ENCODE results near the gene TIMM8A. TPM values are rescaled to one million over a fixed set of nuclear protein-coding genes. Genes with fewer than 3 reads are reported as not detected.

The TIMM8A gene
- polyA plus RNA-seq, 1 donor, result 21.5 TPM

- Histone ChIP-seq H3K4me3 (ENCODE audit: low read length) (no peak overlapping the region), H3K9me3 (ENCODE audit: control insufficient read depth, low read depth, low read length) (no peaks in the 10 kb centered on the region), H3K27me3 (ENCODE audit: control insufficient read depth, insufficient read depth, low read length) (no peaks in the 10 kb centered on the region), H3K27ac (ENCODE audit: low read length) (no peak overlapping the region), H3K36me3 (ENCODE audit: control insufficient read depth, insufficient read depth, low read length) (no peaks in the 10 kb centered on the region), H3K4me1 (ENCODE audit: control insufficient read depth, insufficient read depth, low read length) (no peaks in the 10 kb centered on the region)
- no peak for DNase-seq
- no CpG with 5 or more reads among the region's 6 CpGs for WGBS (ENCODE audit: insufficient coverage, low lambda C conversion rate)
Observed at GRCh38 chrX:101386542-101386885, 38.0 kb upstream of the TIMM8A start.

GRCh38 chrX:101385795-101386541 is 37.4 kb upstream of the TIMM8A start, which contains the start of gene BTK:
Gene BTK (minus strand): TSS chrX:101386191. CDS start chrX:101375284, 10,907 bp downstream.
- no peak within 1 kb of the TSS for H3K27ac ChIP-seq (ENCODE audit: low read length)
- H3K4me3 ChIP-seq (ENCODE audit: low read length), result no peak within 1 kb of the TSS
- H3K9me3 ChIP-seq (ENCODE audit: control insufficient read depth, low read depth, low read length), result no peaks in the 10 kb centered on the region
- no peak for DNase-seq
- H3K4me1 ChIP-seq (ENCODE audit: control insufficient read depth, insufficient read depth, low read length), result no peaks in the 10 kb centered on the region
- no CpG with 5 or more reads among the region's 9 CpGs for WGBS (ENCODE audit: insufficient coverage, low lambda C conversion rate)
- no peaks in the 10 kb centered on the region for H3K27me3 ChIP-seq (ENCODE audit: control insufficient read depth, insufficient read depth, low read length)
- no peaks in the 10 kb centered on the region for H3K36me3 ChIP-seq (ENCODE audit: control insufficient read depth, insufficient read depth, low read length)

DNA sequence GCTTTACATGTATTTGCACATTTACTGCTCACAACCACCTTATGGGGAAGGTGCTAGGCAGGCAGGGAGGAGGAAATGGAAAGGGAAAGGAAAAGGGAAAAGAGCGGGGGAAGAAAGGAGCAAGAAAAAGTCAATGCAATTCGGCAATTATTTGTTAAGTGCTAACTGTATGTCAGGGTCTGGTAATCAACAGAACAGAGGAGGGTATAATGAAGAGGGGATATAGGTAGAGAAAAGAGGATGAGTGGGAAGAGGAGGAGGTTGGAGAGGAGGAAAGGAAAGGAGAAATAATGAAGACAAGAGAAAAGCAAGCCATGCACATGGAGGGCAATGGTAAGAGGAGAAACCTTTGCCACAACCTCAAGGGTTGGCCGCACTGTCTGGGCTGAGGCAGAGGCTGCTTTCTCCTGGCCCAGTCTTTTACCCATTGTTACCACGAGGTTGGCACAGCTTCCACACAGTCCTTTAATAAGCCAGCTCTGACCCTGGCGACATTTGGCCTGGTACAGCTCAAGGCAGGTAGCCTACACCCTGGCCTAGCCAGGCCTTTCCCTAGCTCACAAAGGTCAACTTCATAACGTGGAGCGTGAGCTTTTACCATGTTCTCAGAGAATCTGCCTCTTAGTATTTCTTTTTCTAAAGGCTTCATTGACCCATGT is 36.6 kb upstream of the TIMM8A start:
- Histone ChIP-seq H3K36me3 (ENCODE audit: control insufficient read depth, insufficient read depth, low read length) (no peaks in the 10 kb centered on the region), H3K4me1 (ENCODE audit: control insufficient read depth, insufficient read depth, low read length) (no peaks in the 10 kb centered on the region), H3K27ac (ENCODE audit: low read length) (no peak overlapping the region), H3K27me3 (ENCODE audit: control insufficient read depth, insufficient read depth, low read length) (no peaks in the 10 kb centered on the region), H3K9me3 (ENCODE audit: control insufficient read depth, low read depth, low read length) (no peaks in the 10 kb centered on the region), H3K4me3 (ENCODE audit: low read length) (no peak overlapping the region)
- no peak for DNase-seq
- no CpG with 5 or more reads among the region's 7 CpGs for WGBS (ENCODE audit: insufficient coverage, low lambda C conversion rate)

DNA sequence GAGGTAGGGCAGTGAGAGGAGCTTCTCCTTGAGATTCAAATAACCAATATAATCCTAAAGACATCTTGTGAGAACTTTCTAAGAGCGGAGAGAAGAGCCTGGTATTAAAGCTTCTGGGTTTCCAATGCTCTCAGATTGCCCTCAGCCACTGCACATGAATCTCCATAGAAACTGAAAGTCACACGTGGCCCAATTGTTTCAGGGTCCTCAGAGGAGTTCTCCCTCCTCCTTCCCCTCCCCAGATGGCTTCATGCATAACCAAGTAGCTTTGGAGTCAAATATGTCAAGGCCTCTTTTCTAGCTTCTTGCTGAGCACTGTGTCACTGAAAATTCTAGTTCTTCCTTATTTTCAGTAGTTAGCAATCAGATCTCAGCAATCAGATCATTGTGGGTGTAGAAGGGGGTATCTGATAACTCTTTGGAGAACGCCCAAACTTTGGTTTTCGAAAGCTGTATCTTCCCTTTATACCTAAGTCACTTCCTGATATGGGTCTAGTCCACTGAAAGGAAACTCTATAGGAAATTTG is 35.2 kb upstream of the TIMM8A start:
- WGBS (ENCODE audit: insufficient coverage, low lambda C conversion rate), result no CpG with 5 or more reads among the region's 4 CpGs
- DNase-seq, result no peak
- Histone ChIP-seq H3K4me1 (ENCODE audit: control insufficient read depth, insufficient read depth, low read length) (no peaks in the 10 kb centered on the region), H3K27me3 (ENCODE audit: control insufficient read depth, insufficient read depth, low read length) (no peaks in the 10 kb centered on the region), H3K9me3 (ENCODE audit: control insufficient read depth, low read depth, low read length) (no peaks in the 10 kb centered on the region), H3K27ac (ENCODE audit: low read length) (no peak overlapping the region), H3K4me3 (ENCODE audit: low read length) (no peak overlapping the region), H3K36me3 (ENCODE audit: control insufficient read depth, insufficient read depth, low read length) (no peaks in the 10 kb centered on the region)

DNA sequence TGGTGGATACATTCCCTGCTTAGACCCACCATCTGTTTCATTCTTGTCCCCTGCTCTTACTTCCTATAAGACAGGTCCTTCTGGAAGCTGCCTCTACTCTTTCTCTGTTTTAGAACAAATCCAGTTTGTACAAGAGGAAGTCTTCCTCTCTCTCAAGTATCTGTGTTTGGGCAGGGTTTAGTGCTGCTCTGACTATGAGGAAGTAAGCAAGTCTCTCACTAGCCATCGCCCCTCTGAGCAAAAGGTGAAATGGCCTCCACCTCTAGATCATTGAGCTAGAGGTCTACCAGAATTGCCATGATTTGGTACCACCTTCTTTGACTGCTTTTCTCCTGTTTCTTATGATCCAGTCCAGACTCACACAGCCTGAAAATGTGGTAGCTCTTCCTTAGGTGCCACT is 29.0 kb upstream of the TIMM8A start:
- H3K9me3 ChIP-seq (ENCODE audit: control insufficient read depth, low read depth, low read length), result no peaks in the 10 kb centered on the region
- no peaks in the 10 kb centered on the region for H3K4me1 ChIP-seq (ENCODE audit: control insufficient read depth, insufficient read depth, low read length)
- WGBS (ENCODE audit: insufficient coverage, low lambda C conversion rate), result no CpG with 5 or more reads among the region's 1 CpG
- DNase-seq, result no peak
- no peak overlapping the region for H3K4me3 ChIP-seq (ENCODE audit: low read length)
- H3K27ac ChIP-seq (ENCODE audit: low read length), result no peak overlapping the region
- H3K36me3 ChIP-seq (ENCODE audit: control insufficient read depth, insufficient read depth, low read length), result no peaks in the 10 kb centered on the region
- no peaks in the 10 kb centered on the region for H3K27me3 ChIP-seq (ENCODE audit: control insufficient read depth, insufficient read depth, low read length)

DNA sequence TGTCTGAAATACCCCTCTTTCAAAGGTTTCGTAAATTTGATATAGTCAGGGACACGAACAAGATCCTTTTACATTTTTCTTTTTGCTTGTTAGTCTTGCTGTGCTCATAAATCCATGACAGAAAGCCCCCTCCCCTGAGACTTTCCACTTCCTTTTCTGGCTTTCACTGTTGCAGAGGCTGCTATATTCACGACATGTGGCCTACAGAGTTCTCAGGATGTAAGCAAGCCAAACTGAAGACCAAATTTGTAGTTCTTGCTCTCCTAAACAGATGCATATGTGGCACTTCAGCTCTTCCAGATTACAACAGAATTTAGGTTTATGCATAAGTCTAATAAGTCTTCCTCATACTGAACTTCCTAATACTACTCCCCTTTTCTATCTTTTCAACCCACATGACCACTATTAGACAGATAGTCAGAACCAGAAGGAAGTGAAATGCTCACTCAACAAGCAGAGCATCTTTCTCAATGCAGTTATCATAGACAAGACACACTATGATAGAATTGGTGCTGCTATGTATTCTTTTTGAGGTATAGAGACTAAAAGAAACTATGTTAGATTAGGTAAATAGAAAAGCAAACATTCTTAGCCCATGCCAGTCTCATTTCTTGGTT is 22.5 kb upstream of the TIMM8A start:
- no CpG with 5 or more reads among the region's 3 CpGs for WGBS (ENCODE audit: insufficient coverage, low lambda C conversion rate)
- Histone ChIP-seq H3K27ac (ENCODE audit: low read length) (no peak overlapping the region), H3K9me3 (ENCODE audit: control insufficient read depth, low read depth, low read length) (no peaks in the 10 kb centered on the region), H3K4me3 (ENCODE audit: low read length) (no peak overlapping the region), H3K27me3 (ENCODE audit: control insufficient read depth, insufficient read depth, low read length) (no peaks in the 10 kb centered on the region), H3K4me1 (ENCODE audit: control insufficient read depth, insufficient read depth, low read length) (no peaks in the 10 kb centered on the region), H3K36me3 (ENCODE audit: control insufficient read depth, insufficient read depth, low read length) (no peaks in the 10 kb centered on the region)
- no peak for DNase-seq

- no peaks in the 10 kb centered on the region for H3K27me3 ChIP-seq (ENCODE audit: control insufficient read depth, insufficient read depth, low read length)
- no peak overlapping the region for H3K27ac ChIP-seq (ENCODE audit: low read length)
- no peaks in the 10 kb centered on the region for H3K4me1 ChIP-seq (ENCODE audit: control insufficient read depth, insufficient read depth, low read length)
- no peak for DNase-seq
- no peak overlapping the region for H3K4me3 ChIP-seq (ENCODE audit: low read length)
- no peaks in the 10 kb centered on the region for H3K36me3 ChIP-seq (ENCODE audit: control insufficient read depth, insufficient read depth, low read length)
- WGBS (ENCODE audit: insufficient coverage, low lambda C conversion rate), result 92% methylated on average over 3 of the region's 6 CpGs
- H3K9me3 ChIP-seq (ENCODE audit: control insufficient read depth, low read depth, low read length), result no peaks in the 10 kb centered on the region
Observed at GRCh38 chrX:101369687-101370086, 21.1 kb upstream of the TIMM8A start.

- no peak for DNase-seq
- Histone ChIP-seq H3K27ac (ENCODE audit: low read length) (no peak overlapping the region), H3K4me3 (ENCODE audit: low read length) (no peak overlapping the region), H3K4me1 (ENCODE audit: control insufficient read depth, insufficient read depth, low read length) (no peaks in the 10 kb centered on the region), H3K9me3 (ENCODE audit: control insufficient read depth, low read depth, low read length) (no peaks in the 10 kb centered on the region), H3K36me3 (ENCODE audit: control insufficient read depth, insufficient read depth, low read length) (no peaks in the 10 kb centered on the region), H3K27me3 (ENCODE audit: control insufficient read depth, insufficient read depth, low read length) (no peaks in the 10 kb centered on the region)
Observed at GRCh38 chrX:101368800-101369199, 20.3 kb upstream of the TIMM8A start.

DNA sequence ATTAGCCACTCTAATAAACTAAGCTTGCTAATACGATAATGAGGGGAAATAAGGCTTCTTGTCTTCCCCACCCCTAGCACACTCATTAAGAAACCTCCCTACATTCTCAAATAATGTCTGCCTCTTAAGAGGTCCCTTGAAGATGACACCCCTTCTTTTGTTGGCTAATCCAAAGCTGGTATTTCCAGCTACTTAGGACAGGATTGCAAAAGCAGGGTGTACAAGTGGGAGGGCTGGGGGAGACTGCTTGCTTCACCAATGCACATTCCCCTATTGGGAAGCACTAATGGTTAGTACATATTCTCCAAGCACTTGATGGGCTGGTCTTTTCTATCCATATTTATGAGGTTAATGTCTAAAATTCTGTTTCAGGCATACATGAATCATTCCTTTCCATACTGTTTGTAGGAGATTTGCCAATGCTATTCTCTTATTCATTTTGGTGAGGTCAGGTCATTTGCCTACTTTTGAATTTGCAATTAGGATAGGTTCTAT is 16.8 kb upstream of the TIMM8A start:
- no peak for DNase-seq
- H3K9me3 ChIP-seq (ENCODE audit: control insufficient read depth, low read depth, low read length), result no peaks in the 10 kb centered on the region
- H3K36me3 ChIP-seq (ENCODE audit: control insufficient read depth, insufficient read depth, low read length), result no peaks in the 10 kb centered on the region
- WGBS (ENCODE audit: insufficient coverage, low lambda C conversion rate), result no CpG with 5 or more reads among the region's 1 CpG
- H3K4me1 ChIP-seq (ENCODE audit: control insufficient read depth, insufficient read depth, low read length), result no peaks in the 10 kb centered on the region
- no peak overlapping the region for H3K4me3 ChIP-seq (ENCODE audit: low read length)
- no peaks in the 10 kb centered on the region for H3K27me3 ChIP-seq (ENCODE audit: control insufficient read depth, insufficient read depth, low read length)
- H3K27ac ChIP-seq (ENCODE audit: low read length), result no peak overlapping the region

DNA sequence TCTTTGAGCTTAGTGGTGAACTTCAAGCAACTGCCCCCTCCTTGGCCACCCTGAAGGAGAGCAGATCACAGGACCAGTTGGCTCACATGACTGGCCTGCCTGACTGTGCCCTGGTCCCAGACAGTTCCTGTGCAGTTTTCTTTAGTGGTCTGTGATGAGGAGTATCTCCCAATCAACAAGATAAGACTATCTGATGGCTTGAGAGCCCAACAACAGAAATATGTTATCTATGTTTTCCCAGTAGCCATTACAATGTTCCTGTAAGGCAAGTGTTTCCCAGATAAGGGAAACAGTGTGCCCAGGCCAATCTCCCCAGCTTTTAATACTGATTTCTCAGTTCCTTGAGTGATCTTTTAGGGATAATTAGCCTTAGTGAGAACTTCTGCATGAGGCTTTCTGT is 14.2 kb upstream of the TIMM8A start:
- no peaks in the 10 kb centered on the region for H3K9me3 ChIP-seq (ENCODE audit: control insufficient read depth, low read depth, low read length)
- no peaks in the 10 kb centered on the region for H3K4me1 ChIP-seq (ENCODE audit: control insufficient read depth, insufficient read depth, low read length)
- no peak for DNase-seq
- H3K36me3 ChIP-seq (ENCODE audit: control insufficient read depth, insufficient read depth, low read length), result no peaks in the 10 kb centered on the region
- H3K27ac ChIP-seq (ENCODE audit: low read length), result no peak overlapping the region
- no peaks in the 10 kb centered on the region for H3K27me3 ChIP-seq (ENCODE audit: control insufficient read depth, insufficient read depth, low read length)
- no peak overlapping the region for H3K4me3 ChIP-seq (ENCODE audit: low read length)
